Hepatocyte (in vitro differentiated cells): ENCODE measurements around the gene KLRF2. TPM values are rescaled to one million over a fixed set of nuclear protein-coding genes. Genes with fewer than 3 reads are reported as not detected.

ENCODE experiments used
- DNase-seq: peaks from one replicate; pipeline ENCODE4 v3.0.0-alpha.2; 2016; ENCODE audit warnings: low spot score
- H2AFZ ChIP-seq: fragments of 200-600 bp; sonication (generic); 2 replicates; pipeline ENCODE4 v1.6.0; 2016; ENCODE audit warnings: antibody characterized with exemption, mild to moderate bottlenecking
- H3K27ac ChIP-seq: fragments of 200-600 bp; sonication (generic); 2 replicates; pipeline ENCODE4 v1.5.1; 2016; ENCODE audit warnings: mild to moderate bottlenecking
- H3K27me3 ChIP-seq: fragments of 200-600 bp; sonication (generic); 2 replicates; pipeline ENCODE4 v1.6.1; 2016
- H3K36me3 ChIP-seq: fragments of 200-600 bp; sonication (generic); replicated peaks from 2 replicates; pipeline ENCODE4 v1.5.1; 2016; ENCODE audit warnings: low read depth; ENCODE audit not compliant: insufficient read depth
- H3K4me1 ChIP-seq: fragments of 200-600 bp; sonication (generic); 2 replicates; pipeline ENCODE4 v1.5.1; 2016; ENCODE audit warnings: mild to moderate bottlenecking, moderate library complexity; ENCODE audit not compliant: insufficient read depth
- H3K4me2 ChIP-seq: fragments of 200-600 bp; sonication (generic); 2 replicates; pipeline ENCODE4 v1.6.0; 2016
- H3K4me3 ChIP-seq: fragments of 200-600 bp; sonication (generic); 2 replicates; pipeline ENCODE4 v1.5.1; 2016; ENCODE audit warnings: mild to moderate bottlenecking
- H3K79me2 ChIP-seq: fragments of 200-600 bp; sonication (generic); 2 replicates; pipeline ENCODE4 v1.6.0; 2017; ENCODE audit warnings: mild to moderate bottlenecking
- H3K9me2 ChIP-seq: fragments of 200-600 bp; sonication (generic); replicated peaks from 2 replicates; pipeline ENCODE4 v1.6.0; 2017; ENCODE audit warnings: mild to moderate bottlenecking; ENCODE audit not compliant: insufficient read depth
- H3K9me3 ChIP-seq: fragments of 200-600 bp; sonication (generic); 2 replicates; pipeline ENCODE4 v1.5.1; 2016; ENCODE audit warnings: low read depth, mild to moderate bottlenecking
- H4K20me1 ChIP-seq: fragments of 200-600 bp; sonication (generic); 2 replicates; pipeline ENCODE4 v1.6.0; 2016; ENCODE audit warnings: mild to moderate bottlenecking; ENCODE audit not compliant: insufficient read depth, poor library complexity, severe bottlenecking
- CTCF ChIP-seq: fragments of 200-600 bp; sonication (generic); IDR thresholded peaks from 2 replicates; pipeline ENCODE4 v1.5.1; 2016; ENCODE audit warnings: antibody characterized with exemption, mild to moderate bottlenecking; ENCODE audit not compliant: poor library complexity
- EZH2 ChIP-seq: fragments of 200-600 bp; sonication (generic); IDR thresholded peaks from 2 replicates; pipeline ENCODE4 v1.6.1; 2016; ENCODE audit warnings: antibody characterized with exemption, mild to moderate bottlenecking, borderline replicate concordance
- EZH2phosphoT487 ChIP-seq: fragments of 200-600 bp; sonication (generic); IDR thresholded peaks from one replicate; pipeline ENCODE4 v1.6.1; 2018; ENCODE audit warnings: antibody characterized with exemption, mild to moderate bottlenecking, low read depth, moderate library complexity; ENCODE audit not compliant: unreplicated experiment, severe bottlenecking
- WGBS: methylation state at CpG from one replicate; pipeline ENCODE4 v1.1.6; 2016; ENCODE audit warnings: low lambda C conversion rate; ENCODE audit errors: missing lambda C conversion rate; 5-methylcytosine and 5-hydroxymethylcytosine counted together
- polyA plus RNA-seq: library from polyadenylated mRNA; unstranded; fragments of >200 nt; fragmentation: Nextera tagmentation; extraction: Ambion mirVana; gene quantifications from 2 replicates; pipeline ENCODE4 v1.2.1, GENCODE V29; 2016
- total RNA-seq: library from RNA; depleted of rRNA; stranded (reverse); fragments of >200 nt; gene quantifications from 2 replicates; pipeline ENCODE4 v1.2.3, GENCODE V29; 2014

Gene KLRF2
- total and polyA plus RNA-seq, 2 experiments from 2014 or later: not detected

- no peak for DNase-seq
- H2AFZ ChIP-seq: no peak overlapping the region
- 97% methylated on average over 10 of the region's 10 CpGs for WGBS
- no peaks in the 10 kb centered on the region for H3K9me3 ChIP-seq
- H4K20me1 ChIP-seq: no peaks in the 10 kb centered on the region
- no peaks in the 10 kb centered on the region for H3K9me2 ChIP-seq
- H3K79me2 ChIP-seq: no peaks in the 10 kb centered on the region
- H3K4me2 ChIP-seq: no peak overlapping the region
- no peak overlapping the region for H3K4me3 ChIP-seq
- TF ChIP-seq CTCF: no peak
- TF ChIP-seq EZH2phosphoT487: no peak
- TF ChIP-seq EZH2: no peak
- H3K27ac ChIP-seq: no peak overlapping the region
- H3K36me3 ChIP-seq: peaks cover 4% of the 10 kb centered on the region
- H3K4me1 ChIP-seq: no peaks in the 10 kb centered on the region
- H3K27me3 ChIP-seq: no peaks in the 10 kb centered on the region
Observed at GRCh38 chr12:9920451-9920850, 39.2 kb downstream of the KLRF2 start.

GRCh38 chr12:9922429-9922828 lies 41.1 kb downstream of the KLRF2 start:
- Histone ChIP-seq H3K4me1 (no peaks in the 10 kb centered on the region), H3K79me2 (no peaks in the 10 kb centered on the region), H3K4me2 (no peak overlapping the region), H4K20me1 (no peaks in the 10 kb centered on the region), H3K27me3 (no peaks in the 10 kb centered on the region), H3K36me3 (peaks cover 4% of the 10 kb centered on the region), H2AFZ (no peak overlapping the region), H3K27ac (no peak overlapping the region), H3K9me3 (no peaks in the 10 kb centered on the region), H3K4me3 (no peak overlapping the region), H3K9me2 (no peaks in the 10 kb centered on the region)
- TF ChIP-seq EZH2phosphoT487: no peak
- no peak for TF ChIP-seq EZH2
- no peak for TF ChIP-seq CTCF
- no peak for DNase-seq
- WGBS: 91% methylated on average over 1 of the region's 1 CpG

GRCh38 chr12:9925705-9926393 lies 44.6 kb downstream of the KLRF2 start:
- Histone ChIP-seq H2AFZ (peak overlapping the region; percentile 64), H3K36me3 (no peaks in the 10 kb centered on the region), H3K9me2 (no peaks in the 10 kb centered on the region), H3K27ac (no peak overlapping the region), H4K20me1 (no peaks in the 10 kb centered on the region), H3K79me2 (no peaks in the 10 kb centered on the region), H3K4me2 (peak overlapping the region; percentile 70), H3K4me3 (no peak overlapping the region), H3K27me3 (no peaks in the 10 kb centered on the region), H3K9me3 (no peaks in the 10 kb centered on the region), H3K4me1 (no peaks in the 10 kb centered on the region)
- DNase-seq: peak; percentile 54
- 17% methylated on average over 5 of the region's 5 CpGs for WGBS
- peak; percentile 66 for TF ChIP-seq CTCF
- TF ChIP-seq EZH2phosphoT487: no peak
